ENCODE results near the gene SNRPE. TPM values are rescaled to one million over a fixed set of nuclear protein-coding genes. Genes with fewer than 3 reads are reported as not detected.

Gene SNRPE
- total and polyA plus RNA-seq, 7 donors = 30.4 to 173 (median 68.1) TPM

GRCh38 chr1:203906932-203907331 is 45.5 kb downstream of the SNRPE start:
- H3K36me3 ChIP-seq (ENCODE audit: insufficient read depth in 1 of 2, low read depth in 1 of 2) = no peaks in the 10 kb centered on the region
- DNase-seq = no peak
- no peak for ATAC-seq
- WGBS, 3 donors = 43 to 60% (median 48%) methylated on average over 2 of the region's 2 CpGs
- H3K4me3 ChIP-seq = no peak overlapping the region
- no peak for TF ChIP-seq CTCF (IDR thresholded peaks at IDR 0.05)
- no peaks in the 10 kb centered on the region for H3K9me3 ChIP-seq
- intact Hi-C loops (cut with DNase I) = no loop called here
- no peak overlapping the region for H3K27ac ChIP-seq
- H3K27me3 ChIP-seq (ENCODE audit: insufficient read depth in 3 of 3, low read length in 2 of 3) = no peaks in the 10 kb centered on the region
- no peaks in the 10 kb centered on the region for H3K4me1 ChIP-seq

- no peaks in the 10 kb centered on the region for H3K27me3 ChIP-seq (ENCODE audit: insufficient read depth in 3 of 3, low read length in 2 of 3)
- DNase-seq = no peak
- intact Hi-C loops (cut with DNase I) = no loop called here
- WGBS, 3 donors = 63 to 82% (median 81%) methylated on average over 1 to 5 of the region's 5 CpGs
- no peaks in the 10 kb centered on the region for H3K9me3 ChIP-seq
- no peaks in the 10 kb centered on the region for H3K4me1 ChIP-seq
- ATAC-seq = no peak
- no peak overlapping the region for H3K4me3 ChIP-seq
- TF ChIP-seq CTCF (IDR thresholded peaks at IDR 0.05) = no peak
- no peak overlapping the region for H3K27ac ChIP-seq
- H3K36me3 ChIP-seq (ENCODE audit: insufficient read depth in 1 of 2, low read depth in 1 of 2) = no peaks in the 10 kb centered on the region
These were observed 46.5 kb downstream of the SNRPE start for GRCh38 chr1:203907901-203908300.

- no peak for TF ChIP-seq CTCF (IDR thresholded peaks at IDR 0.05)
- DNase-seq (no peak), ATAC-seq (no peak)
- intact Hi-C loops (cut with DNase I) = no loop called here
- Histone ChIP-seq H3K9me3 (no peaks in the 10 kb centered on the region), H3K4me1 (no peaks in the 10 kb centered on the region), H3K27ac (no peak overlapping the region), H3K36me3 (ENCODE audit: insufficient read depth in 1 of 2, low read depth in 1 of 2) (no peaks in the 10 kb centered on the region), H3K27me3 (ENCODE audit: insufficient read depth in 3 of 3, low read length in 2 of 3) (no peaks in the 10 kb centered on the region), H3K4me3 (no peak overlapping the region)
- 76 to 77% (median 77%) methylated on average over 5 of the region's 5 CpGs for WGBS, 3 donors
These were observed 50.4 kb downstream of the SNRPE start for GRCh38 chr1:203911806-203912205.

- Histone ChIP-seq H3K4me3 (no peak overlapping the region), H3K27me3 (ENCODE audit: insufficient read depth in 3 of 3, low read length in 2 of 3) (no peaks in the 10 kb centered on the region), H3K4me1 (no peaks in the 10 kb centered on the region), H3K9me3 (no peaks in the 10 kb centered on the region), H3K27ac (no peak overlapping the region), H3K36me3 (ENCODE audit: insufficient read depth in 1 of 2, low read depth in 1 of 2) (no peaks in the 10 kb centered on the region)
- no peak for DNase-seq
- no peak for TF ChIP-seq CTCF (IDR thresholded peaks at IDR 0.05)
- no peak for ATAC-seq
- WGBS, 3 donors = 40 to 52% (median 46%) methylated on average over 3 of the region's 3 CpGs
- intact Hi-C loops (cut with DNase I) = no loop called here
These were observed 51.7 kb downstream of the SNRPE start for GRCh38 chr1:203913073-203913521.

- Histone ChIP-seq H3K9me3 (no peaks in the 10 kb centered on the region), H3K4me3 (no peak overlapping the region), H3K27ac (no peak overlapping the region), H3K27me3 (ENCODE audit: insufficient read depth in 3 of 3, low read length in 2 of 3) (no peaks in the 10 kb centered on the region), H3K4me1 (no peaks in the 10 kb centered on the region), H3K36me3 (ENCODE audit: insufficient read depth in 1 of 2, low read depth in 1 of 2) (no peaks in the 10 kb centered on the region)
- ATAC-seq (no peak), DNase-seq (no peak)
- TF ChIP-seq CTCF (IDR thresholded peaks at IDR 0.05) = no peak
- intact Hi-C loops (cut with DNase I) = no loop called here
- WGBS, 3 donors = 82 to 88% (median 84%) methylated on average over 3 of the region's 3 CpGs
These were observed 52.9 kb downstream of the SNRPE start for GRCh38 chr1:203914292-203914691.

Data from psoas muscle (tissue), 8 donors.